Endothelial cell of umbilical vein (primary cell): ENCODE data around the gene ABCC10. TPM values are rescaled to one million over a fixed set of nuclear protein-coding genes. Genes with fewer than 3 reads are reported as not detected.

Source experiments
- BruUV-seq: library from RNA; stranded (reverse); fragments of 400-500 nt; replicated peaks from 2 replicates; lab custom pipeline; 2021; lab: Mats Ljungman, UMichigan
- CTCF ChIA-PET: fragments of 300-600, 350-600 bp; sonication (Branson Sonifier 250); formaldehyde crosslinking; loops from one replicate; lab custom pipeline; 2021; ENCODE audit warnings: antibody characterized with exemption, inconsistent platforms; lab: Charles Lee
- POLR2A ChIA-PET: fragments of 300-600, 350-600 bp; sonication (Branson Sonifier 250); formaldehyde crosslinking; loops from one replicate; lab custom pipeline; 2021; ENCODE audit warnings: antibody characterized with exemption, inconsistent platforms; lab: Charles Lee
- DNase-seq: peaks from one replicate; pipeline ENCODE4 v3.0.0-alpha.2; 2011; ENCODE audit warnings: low read depth, low spot score
- FAIRE-seq: peaks from 2 replicates; lab custom pipeline; 2011; peaks lifted over from hg19 to GRCh38; lab: Jason Lieb, UNC
- H2AFZ ChIP-seq: 2 replicates; pipeline ENCODE4 v1.6.0; 2012; ENCODE audit warnings: low read depth, low read length, control low read depth, inconsistent platforms
- H3K27ac ChIP-seq: 2 replicates; pipeline ENCODE4 v1.5.1; 2011; ENCODE audit warnings: low read depth, mild to moderate bottlenecking, control low read depth, low read length, moderate library complexity; ENCODE audit not compliant: insufficient read depth
- H3K27me3 ChIP-seq, 2 experiments: 2 replicates each; pipeline versions ENCODE4 v1.6.0 to v1.6.1; 2011; ENCODE audit warnings: low read length in 2 of 2, mixed read lengths in 1 of 2; ENCODE audit not compliant: control insufficient read depth in 2 of 2, insufficient read depth in 2 of 2
- H3K36me3 ChIP-seq, 2 experiments: 2 replicates in 1 of 2; 3 replicates in 1 of 2; pipeline ENCODE4 v1.5.1; 2011; ENCODE audit warnings: low read length in 2 of 2, mild to moderate bottlenecking in 1 of 2, moderate library complexity in 1 of 2; ENCODE audit not compliant: control insufficient read depth in 2 of 2, insufficient read depth in 2 of 2; ENCODE audit errors: extremely low read depth in 1 of 2
- H3K4me1 ChIP-seq: 3 replicates; pipeline ENCODE4 v1.5.1; 2011; ENCODE audit warnings: mild to moderate bottlenecking, low read length; ENCODE audit not compliant: control insufficient read depth, insufficient read depth; ENCODE audit errors: extremely low read depth
- H3K4me2 ChIP-seq: 2 replicates; pipeline ENCODE4 v1.6.1; 2011; ENCODE audit warnings: low read length, control low read depth, mixed read lengths; ENCODE audit not compliant: insufficient read depth
- H3K4me3 ChIP-seq, 3 experiments: fragments of 200-600 bp in 1 of 3; sonication (generic), shearing (Covaris generic) in 1 of 3; replicated peaks in 1 of 3; 2 replicates each; pipeline ENCODE4 v1.5.1; 2011 to 2016; ENCODE audit warnings: control low read depth in 3 of 3, low read length in 3 of 3, mild to moderate bottlenecking in 2 of 3, inconsistent platforms in 1 of 3, low read depth in 1 of 3, moderate library complexity in 1 of 3; ENCODE audit not compliant: insufficient read depth in 1 of 3
- H3K79me2 ChIP-seq: 2 replicates; pipeline ENCODE4 v1.6.0; 2012; ENCODE audit warnings: low read length, inconsistent platforms; ENCODE audit not compliant: control insufficient read depth, insufficient read depth
- H3K9ac ChIP-seq: replicated peaks from 2 replicates; pipeline ENCODE3; 2011; ENCODE audit warnings: low read length, control low read depth; ENCODE audit not compliant: insufficient read depth; ENCODE audit errors: extremely low read depth
- H3K9me1 ChIP-seq: replicated peaks from 3 replicates; pipeline ENCODE4 v1.6.0; 2011; ENCODE audit warnings: mild to moderate bottlenecking, low read length; ENCODE audit not compliant: control insufficient read depth, insufficient read depth; ENCODE audit errors: extremely low read depth
- H3K9me3 ChIP-seq: replicated peaks from 2 replicates; pipeline ENCODE4 v1.5.1; 2012; ENCODE audit warnings: low read length, inconsistent platforms; ENCODE audit not compliant: control insufficient read depth, insufficient read depth
- H4K20me1 ChIP-seq: replicated peaks from 2 replicates; pipeline ENCODE3; 2011; ENCODE audit warnings: mild to moderate bottlenecking, low read length; ENCODE audit not compliant: control insufficient read depth, insufficient read depth; ENCODE audit errors: extremely low read depth
- CTCF ChIP-seq, 2 donors: IDR thresholded peaks; 1 replicate in 1 of 2; 2 replicates in 1 of 2; pipeline ENCODE4 v1.5.1; 2011; ENCODE audit warnings: low read length in 2 of 2, mild to moderate bottlenecking in 2 of 2, moderate library complexity in 2 of 2, control low read depth in 1 of 2, inconsistent platforms in 1 of 2, low read depth in 1 of 2; ENCODE audit not compliant: insufficient read depth in 1 of 2; ENCODE audit errors: extremely low read depth in 1 of 2
- EZH2 ChIP-seq: IDR thresholded peaks from 2 replicates; pipeline ENCODE4 v1.6.1; 2012; ENCODE audit warnings: borderline replicate concordance, low read depth, mild to moderate bottlenecking, moderate library complexity, low read length, inconsistent platforms; ENCODE audit not compliant: severe bottlenecking
- FOS ChIP-seq: IDR thresholded peaks from 2 replicates; pipeline ENCODE4 v1.6.1; 2011; ENCODE audit warnings: mild to moderate bottlenecking, low read length, moderate library complexity, borderline replicate concordance; ENCODE audit not compliant: insufficient read depth
- GATA2 ChIP-seq: IDR thresholded peaks from 2 replicates; pipeline ENCODE4 v1.7.0; 2011; ENCODE audit warnings: low read depth, mild to moderate bottlenecking, moderate library complexity, mixed read lengths, low read length; ENCODE audit not compliant: insufficient read length, insufficient read depth
- JUN ChIP-seq: IDR thresholded peaks from 2 replicates; pipeline ENCODE4 v1.6.1; 2011; ENCODE audit warnings: borderline replicate concordance, low read depth; ENCODE audit not compliant: insufficient read length, insufficient read depth
- MAX ChIP-seq: IDR thresholded peaks from 2 replicates; pipeline ENCODE4 v1.6.1; 2011; ENCODE audit not compliant: insufficient read depth, insufficient read length
- MYC ChIP-seq: IDR thresholded peaks from one replicate; pipeline ENCODE4 v1.6.1; 2011; ENCODE audit warnings: mild to moderate bottlenecking, low read depth, low read length
- POLR2A ChIP-seq: IDR thresholded peaks from 2 replicates; pipeline ENCODE4 v1.6.1; 2012; ENCODE audit warnings: low read depth, mild to moderate bottlenecking, control low read depth, low read length
- POLR2AphosphoS5 ChIP-seq: IDR thresholded peaks from 2 replicates; pipeline ENCODE4 v1.6.1; 2012; ENCODE audit warnings: low read depth, mild to moderate bottlenecking, control low read depth, low read length, moderate library complexity; ENCODE audit not compliant: insufficient read depth
- dilution Hi-C: fragments of 300-500 bp; cut with MboI; formaldehyde crosslinking; loops from one replicate; pipeline ENCODE4 v1.15.0; 2019; ENCODE audit warnings: low sequenced_read_pairs; ENCODE audit not compliant: extremely low pct_ligation_motif_present
- intact Hi-C: fragments of 100-400 bp; cut with micrococcal nuclease; formaldehyde crosslinking; loops from one replicate; pipeline ENCODE4 v1.10.0; 2022
- polyA plus RNA-seq, 4 experiments: library from polyadenylated mRNA; depleted of rRNA in 3 of 4; stranded (reverse) in 3 of 4; unstranded in 1 of 4; fragments of >200 nt; gene quantifications; 2 replicates each; pipeline versions ENCODE4 v1.2.1 to v1.2.3, GENCODE V29; 2011 to 2012; ENCODE audit warnings: missing spikeins in 1 of 4
- total RNA-seq: library from RNA; stranded (reverse); gene quantifications from 2 replicates; pipeline ENCODE4 v1.2.3, GENCODE V29; 2021

The ABCC10 gene
- total and polyA plus RNA-seq, 2 donors (not counting 3 experiments of a cell fraction or from before 2014, with no cell fraction given) = 29.2 to 37.9 TPM

GRCh38 chr6:43467752-43468151 lies 40.4 kb downstream of the ABCC10 start:
- ChIA-PET CTCF (interaction anchor here (1.3 kb wide), 1 partner anchor 10 kb away, joined by 3 read pairs; the partner anchor contains the start of gene TJAP1), POLR2A (no interaction called here)
- Histone ChIP-seq H2AFZ (no peak overlapping the region), H3K27ac (no peak overlapping the region), H3K4me3 (no peak overlapping the region), H3K36me3 (no peaks in the 10 kb centered on the region), H3K9me1 (no peaks in the 10 kb centered on the region), H3K27me3 (peaks cover 12 to 16% of the 10 kb centered on the region in 2 experiments), H3K9me3 (no peaks in the 10 kb centered on the region), H3K79me2 (no peaks in the 10 kb centered on the region), H3K4me2 (no peak overlapping the region), H3K4me1 (no peaks in the 10 kb centered on the region), H4K20me1 (no peaks in the 10 kb centered on the region), H3K9ac (no peak overlapping the region)
- dilution Hi-C loops = no loop called here
- no TSS peak for BruUV-seq
- intact Hi-C loops = no loop called here
- FAIRE-seq = no peak
- TF ChIP-seq JUN = no peak
- TF ChIP-seq GATA2 = no peak
- no peak for TF ChIP-seq FOS
- TF ChIP-seq CTCF (IDR thresholded peaks at IDR 0.05; ENCODE audit: extremely low read depth in 1 of 2, insufficient read depth in 1 of 2, low read depth in 1 of 2, low read length in 2 of 2) = no peak
- TF ChIP-seq EZH2 = no peak
- no peak for TF ChIP-seq POLR2AphosphoS5
- no peak for TF ChIP-seq MYC
- TF ChIP-seq MAX = no peak
- no peak for TF ChIP-seq POLR2A
- DNase-seq = no peak
